Stomach (tissue), 4 donors: Measurements from ENCODE around the gene PLEKHA6.

Experiments
- POLR2A ChIP-seq, 4 donors: fragments of 450-650 bp; IDR thresholded peaks; one replicate each; pipeline ENCODE4 v1.6.1; 2016; ENCODE audit warnings: antibody characterized with exemption in 4 of 4, control low read depth in 2 of 4, mild to moderate bottlenecking in 1 of 4, moderate library complexity in 1 of 4
- TF ChIP-seq, protein P1 (sequence below), 7 experiments: fragments of 450-650 bp in 4 of 7; fragments of 200-600 bp in 3 of 7; sonication (generic) in 3 of 7; IDR thresholded peaks; one replicate each; pipeline ENCODE4 v1.5.1; 2016 to 2019; ENCODE audit warnings: antibody characterized with exemption in 7 of 7, control low read depth in 2 of 7, mild to moderate bottlenecking in 1 of 7

DNA sequence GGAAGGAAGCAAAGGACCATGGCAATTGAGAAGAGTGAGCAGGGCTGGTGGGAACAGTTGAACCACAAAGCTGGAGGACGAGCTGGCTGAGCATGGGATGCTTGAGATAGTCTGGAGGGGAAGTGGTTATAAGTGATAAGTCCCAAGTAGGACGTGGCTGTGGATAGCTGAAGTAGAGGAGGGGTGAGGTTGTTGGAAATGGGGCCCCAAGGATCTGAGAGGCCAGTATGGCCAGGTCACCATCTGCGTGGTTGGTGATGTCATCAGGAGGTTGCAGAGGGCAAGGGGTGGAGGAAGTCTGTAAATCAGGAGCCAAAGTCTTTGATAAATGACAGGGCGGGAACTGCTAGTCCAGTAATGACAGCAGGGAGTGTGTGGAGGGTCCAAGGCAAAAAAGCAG is 182.6 kb downstream of the PLEKHA6 start:
- TF ChIP-seq, protein P1, sequence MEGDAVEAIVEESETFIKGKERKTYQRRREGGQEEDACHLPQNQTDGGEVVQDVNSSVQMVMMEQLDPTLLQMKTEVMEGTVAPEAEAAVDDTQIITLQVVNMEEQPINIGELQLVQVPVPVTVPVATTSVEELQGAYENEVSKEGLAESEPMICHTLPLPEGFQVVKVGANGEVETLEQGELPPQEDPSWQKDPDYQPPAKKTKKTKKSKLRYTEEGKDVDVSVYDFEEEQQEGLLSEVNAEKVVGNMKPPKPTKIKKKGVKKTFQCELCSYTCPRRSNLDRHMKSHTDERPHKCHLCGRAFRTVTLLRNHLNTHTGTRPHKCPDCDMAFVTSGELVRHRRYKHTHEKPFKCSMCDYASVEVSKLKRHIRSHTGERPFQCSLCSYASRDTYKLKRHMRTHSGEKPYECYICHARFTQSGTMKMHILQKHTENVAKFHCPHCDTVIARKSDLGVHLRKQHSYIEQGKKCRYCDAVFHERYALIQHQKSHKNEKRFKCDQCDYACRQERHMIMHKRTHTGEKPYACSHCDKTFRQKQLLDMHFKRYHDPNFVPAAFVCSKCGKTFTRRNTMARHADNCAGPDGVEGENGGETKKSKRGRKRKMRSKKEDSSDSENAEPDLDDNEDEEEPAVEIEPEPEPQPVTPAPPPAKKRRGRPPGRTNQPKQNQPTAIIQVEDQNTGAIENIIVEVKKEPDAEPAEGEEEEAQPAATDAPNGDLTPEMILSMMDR (IDR thresholded peaks at IDR 0.05): no peak
- no peak for TF ChIP-seq POLR2A (IDR thresholded peaks at IDR 0.05)
